HL-60 (cell line): ENCODE measurements around the gene CRISP2.

Experiments used
- DNase-seq, 2 experiments: peaks; one replicate each; pipeline ENCODE4 v3.0.0-alpha.2; 2010 to 2020; ENCODE audit warnings: low read depth in 1 of 2, low spot score in 1 of 2
- H3K27ac ChIP-seq: fragments of 250-450 bp; sonication (Bioruptor Pico); replicated peaks from 2 replicates; pipeline ENCODE4 v1.5.1; 2020; ENCODE audit warnings: mild to moderate bottlenecking, moderate library complexity
- H3K27me3 ChIP-seq: fragments of 250-450 bp; sonication (Bioruptor Pico); 2 replicates; pipeline ENCODE4 v1.5.1; 2021; ENCODE audit warnings: mild to moderate bottlenecking, moderate library complexity; ENCODE audit not compliant: insufficient read depth, poor library complexity, severe bottlenecking
- H3K4me3 ChIP-seq: replicated peaks from 2 replicates; pipeline ENCODE4 v1.5.1; 2011; ENCODE audit warnings: mild to moderate bottlenecking, control low read depth, low read length; ENCODE audit not compliant: insufficient read depth
- CTCF ChIP-seq: IDR thresholded peaks from one replicate; pipeline ENCODE4 v1.5.1; 2011; ENCODE audit warnings: low read length, control low read depth, inconsistent platforms; ENCODE audit not compliant: insufficient read depth
- GABPA ChIP-seq: IDR thresholded peaks from 2 replicates; pipeline ENCODE4 v1.6.1; 2012; ENCODE audit warnings: low read depth
- POLR2AphosphoS5 ChIP-seq: IDR thresholded peaks from 2 replicates; pipeline ENCODE4 v1.6.1; 2012; ENCODE audit warnings: low read depth
- REST ChIP-seq: IDR thresholded peaks from 2 replicates; pipeline ENCODE4 v1.6.1; 2012; ENCODE audit warnings: low read depth; ENCODE audit not compliant: insufficient replicate concordance
- SPI1 ChIP-seq: IDR thresholded peaks from 2 replicates; pipeline ENCODE4 v1.6.1; 2012; ENCODE audit warnings: low read depth, mild to moderate bottlenecking, borderline replicate concordance

Gene CRISP2

DNA sequence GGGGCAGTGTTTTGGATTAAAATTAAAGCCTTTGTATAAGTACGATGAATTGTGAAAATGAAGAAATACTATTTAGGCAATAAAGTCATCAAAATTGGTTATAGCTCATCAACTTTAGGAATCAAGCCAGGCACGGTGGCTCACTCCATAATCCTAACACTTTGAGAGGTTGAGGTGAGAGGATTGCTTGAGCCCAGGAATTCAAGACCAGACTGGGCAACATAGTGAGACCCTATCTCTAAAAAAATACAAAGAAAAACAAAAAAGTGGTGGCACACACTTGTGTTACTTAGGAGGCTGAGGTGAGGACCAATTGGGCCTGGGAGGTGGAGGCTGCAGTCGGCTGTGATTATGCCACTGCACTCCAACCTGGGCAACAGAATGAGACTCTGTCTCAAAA, 68.2 kb downstream of the CRISP2 start:
- Histone ChIP-seq H3K27ac (no peak overlapping the region), H3K4me3 (no peak overlapping the region), H3K27me3 (no peaks in the 10 kb centered on the region)
- TF ChIP-seq CTCF (no peak), SPI1 (no peak), REST (no peak), POLR2AphosphoS5 (no peak), GABPA (no peak)
- no peak for DNase-seq
